Large intestine (tissue), 3 donors: ENCODE data around the gene INSIG1. TPM values are rescaled to one million over a fixed set of nuclear protein-coding genes. Genes with fewer than 3 reads are reported as not detected.

ENCODE experiments used
- DNase-seq, 2 donors: peaks; one replicate each; pipeline versions ENCODE4 v3.0.0 to v3.0.0-alpha.2; 2013
- H3K27ac ChIP-seq: one replicate; pipeline ENCODE4 v1.5.1; 2013; ENCODE audit warnings: low read length
- H3K27me3 ChIP-seq: 2 replicates; pipeline ENCODE4 v1.6.1; 2013; ENCODE audit warnings: low read length; ENCODE audit not compliant: control insufficient read depth, insufficient read depth
- H3K36me3 ChIP-seq: 2 replicates; pipeline ENCODE4 v1.6.1; 2013; ENCODE audit warnings: low read length; ENCODE audit not compliant: control insufficient read depth, insufficient read depth
- H3K4me1 ChIP-seq: one replicate; pipeline ENCODE4 v1.6.1; 2013; ENCODE audit warnings: low read length; ENCODE audit not compliant: control insufficient read depth, insufficient read depth
- H3K4me3 ChIP-seq: one replicate; pipeline ENCODE4 v1.5.1; 2013; ENCODE audit warnings: low read length
- H3K9me3 ChIP-seq: one replicate; pipeline ENCODE4 v1.6.1; 2013; ENCODE audit warnings: mild to moderate bottlenecking, low read depth, low read length, moderate library complexity; ENCODE audit not compliant: control insufficient read depth
- WGBS: methylation state at CpG from one replicate; pipeline ENCODE4 v1.1.5; 2013; ENCODE audit warnings: low lambda C conversion rate; ENCODE audit not compliant: insufficient coverage; 5-methylcytosine and 5-hydroxymethylcytosine counted together
- polyA plus RNA-seq: library from polyadenylated mRNA; unstranded; fragments of 120-200 nt; gene quantifications from one replicate; pipeline ENCODE4 v1.2.1, GENCODE V29; 2013

Gene INSIG1
- polyA plus RNA-seq, 1 donor = 27.6 TPM

DNA sequence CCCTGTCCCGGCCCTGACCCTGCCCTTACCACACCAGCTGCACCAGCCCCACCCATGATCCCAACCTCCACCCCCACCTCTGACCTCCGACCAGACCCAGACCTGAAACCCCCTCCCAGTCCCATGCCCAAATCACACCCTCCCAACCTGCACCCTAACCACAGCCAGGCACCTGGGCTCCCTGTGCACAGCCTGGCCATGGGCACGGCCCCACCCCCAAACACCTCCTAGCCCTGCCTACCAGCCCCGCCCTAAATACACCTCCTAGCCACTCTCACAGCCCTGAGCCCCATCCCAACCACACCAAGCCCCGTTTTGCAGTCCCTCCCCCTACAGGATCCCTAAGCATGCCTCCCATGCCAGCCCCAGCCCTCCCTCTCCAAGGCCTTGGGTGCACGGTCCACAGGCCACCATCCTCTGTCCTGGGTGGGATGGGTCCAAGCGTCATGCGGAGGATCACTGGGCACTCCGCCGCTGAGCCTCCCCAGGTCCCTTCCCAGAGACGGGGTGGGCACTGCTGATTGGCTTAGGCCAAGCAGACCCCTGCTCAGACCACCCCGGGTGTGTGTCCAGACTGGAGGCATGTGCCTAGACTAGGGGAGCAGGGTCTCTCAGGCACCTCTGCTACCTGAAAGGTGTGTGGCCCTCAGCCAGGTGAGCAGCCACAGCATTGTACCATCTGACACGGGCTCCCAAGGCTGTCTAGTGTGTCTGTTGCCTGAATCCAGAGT is 30.1 kb downstream of the INSIG1 start:
- H3K36me3 ChIP-seq = no peaks in the 10 kb centered on the region
- WGBS = no CpG with 5 or more reads among the region's 13 CpGs
- no peaks in the 10 kb centered on the region for H3K9me3 ChIP-seq
- no peak for DNase-seq
- H3K4me1 ChIP-seq = no peaks in the 10 kb centered on the region
- no peak overlapping the region for H3K27ac ChIP-seq
- peaks cover 51% of the 10 kb centered on the region for H3K27me3 ChIP-seq
- H3K4me3 ChIP-seq = no peak overlapping the region

GRCh38 chr7:155329225-155329624 is 31.5 kb downstream of the INSIG1 start:
- Histone ChIP-seq H3K4me3 (no peak overlapping the region), H3K27ac (no peak overlapping the region), H3K9me3 (no peaks in the 10 kb centered on the region), H3K4me1 (no peaks in the 10 kb centered on the region), H3K36me3 (no peaks in the 10 kb centered on the region), H3K27me3 (peaks cover 44% of the 10 kb centered on the region)
- WGBS = no CpG with 5 or more reads among the region's 5 CpGs
- DNase-seq = no peak

DNA sequence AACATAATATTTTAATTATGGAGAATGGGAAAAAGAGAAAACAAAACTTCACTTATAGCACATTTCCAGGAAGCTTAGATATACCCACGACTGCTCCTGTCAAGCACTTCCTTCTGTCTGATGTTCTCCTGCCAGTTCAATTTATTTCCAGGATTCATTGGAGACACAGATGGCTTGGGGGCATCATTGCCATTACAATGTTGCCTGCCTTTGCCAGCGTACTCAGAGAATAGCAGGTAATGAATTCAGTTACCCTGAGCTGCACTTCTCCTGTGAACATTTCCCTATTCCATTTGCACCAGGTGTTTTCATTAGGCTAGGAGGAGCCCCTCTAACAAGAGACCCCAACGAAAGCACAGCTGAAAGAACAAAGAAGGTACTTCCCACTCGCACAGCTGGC is 33.7 kb downstream of the INSIG1 start:
- Histone ChIP-seq H3K9me3 (no peaks in the 10 kb centered on the region), H3K4me3 (no peak overlapping the region), H3K27ac (no peak overlapping the region), H3K27me3 (peaks cover 28% of the 10 kb centered on the region), H3K36me3 (no peaks in the 10 kb centered on the region), H3K4me1 (no peaks in the 10 kb centered on the region)
- no peak for DNase-seq
- WGBS = no CpG with 5 or more reads among the region's 4 CpGs

- Histone ChIP-seq H3K9me3 (no peaks in the 10 kb centered on the region), H3K27me3 (peaks cover 27% of the 10 kb centered on the region), H3K4me1 (no peaks in the 10 kb centered on the region), H3K4me3 (no peak overlapping the region), H3K27ac (no peak overlapping the region), H3K36me3 (no peaks in the 10 kb centered on the region)
- no peak for DNase-seq
- WGBS = 100% methylated on average over 1 of the region's 23 CpGs
These were observed 35.9 kb downstream of the INSIG1 start for GRCh38 chr7:155333346-155334234.

DNA sequence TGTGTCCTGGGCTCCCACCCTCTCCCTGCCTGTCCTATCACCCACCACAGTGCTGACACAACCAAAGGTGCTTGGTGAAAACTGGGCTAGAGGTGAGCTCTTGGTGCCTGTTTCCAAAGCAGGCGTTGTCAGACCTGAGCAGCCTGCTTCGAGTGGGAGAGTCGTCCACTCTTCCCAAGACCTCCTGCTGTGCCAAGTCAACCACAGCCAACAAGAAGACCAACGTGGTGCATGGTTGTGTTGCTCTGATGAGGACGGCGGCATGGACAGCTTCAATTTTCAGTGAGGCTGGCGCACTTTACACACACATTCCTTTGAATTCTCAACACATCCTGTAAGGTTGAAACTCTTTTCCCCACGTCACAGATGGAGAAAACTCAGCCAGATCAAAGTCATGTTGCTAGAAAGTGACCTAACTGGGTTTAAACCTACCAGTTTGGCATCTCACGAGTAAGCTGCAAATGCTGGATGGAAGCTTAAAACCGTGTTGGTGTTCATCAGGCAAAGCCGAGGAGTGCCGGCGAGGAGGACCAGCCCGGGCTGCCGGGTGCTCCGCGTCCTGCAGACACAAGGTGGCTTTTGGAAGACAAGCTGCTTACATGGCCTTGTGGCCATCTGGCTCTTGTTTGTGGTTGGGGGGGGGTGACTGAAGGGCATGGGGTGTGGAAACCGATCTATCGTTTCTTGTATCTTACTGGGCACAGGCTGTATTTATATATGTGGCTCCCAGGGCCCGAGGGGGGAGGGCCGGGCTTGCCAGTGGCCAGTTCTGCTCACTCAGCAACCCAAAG is 39.3 kb downstream of the INSIG1 start:
- Histone ChIP-seq H3K9me3 (no peaks in the 10 kb centered on the region), H3K4me1 (no peaks in the 10 kb centered on the region), H3K27me3 (peaks cover 17% of the 10 kb centered on the region), H3K36me3 (no peaks in the 10 kb centered on the region), H3K27ac (no peak overlapping the region), H3K4me3 (no peak overlapping the region)
- no peak for DNase-seq
- 80% methylated on average over 1 of the region's 21 CpGs for WGBS

DNA sequence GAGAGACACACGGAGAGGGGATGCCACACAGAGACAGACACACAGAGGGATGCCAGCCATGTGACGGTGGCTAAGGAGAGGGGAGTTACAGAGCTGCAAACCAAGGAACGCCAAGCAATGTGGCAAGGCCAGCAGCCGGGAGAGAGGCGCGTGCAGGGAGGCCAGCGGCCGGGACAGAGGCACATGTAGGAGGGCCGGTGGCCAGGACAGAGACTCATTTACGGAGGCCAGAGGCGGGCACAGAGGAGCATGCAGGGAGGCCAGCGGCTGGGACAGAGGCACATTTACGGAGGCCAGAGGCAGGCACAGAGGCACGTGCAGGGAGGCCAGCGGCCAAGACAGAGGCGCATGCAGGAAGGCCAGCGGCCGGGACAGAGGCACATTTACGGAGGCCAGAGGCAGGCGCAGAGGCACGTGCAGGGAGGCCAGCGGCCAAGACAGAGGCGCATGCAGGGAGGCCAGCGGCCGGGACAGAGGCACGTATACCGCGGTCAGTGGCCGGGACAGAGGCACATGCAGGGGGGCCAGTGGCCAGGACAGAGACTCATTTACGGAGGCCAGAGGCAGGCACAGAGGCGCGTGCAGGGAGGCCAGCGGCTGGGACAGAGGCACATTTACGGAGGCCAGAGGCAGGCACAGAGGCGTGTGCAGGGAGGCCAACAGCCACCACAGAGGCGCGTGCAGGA is 40.4 kb downstream of the INSIG1 start:
- no peaks in the 10 kb centered on the region for H3K36me3 ChIP-seq
- H3K4me1 ChIP-seq = no peaks in the 10 kb centered on the region
- no CpG with 5 or more reads among the region's 37 CpGs for WGBS
- no peaks in the 10 kb centered on the region for H3K9me3 ChIP-seq
- H3K27me3 ChIP-seq = peaks cover 7% of the 10 kb centered on the region
- no peak overlapping the region for H3K27ac ChIP-seq
- no peak for DNase-seq
- H3K4me3 ChIP-seq = no peak overlapping the region

DNA sequence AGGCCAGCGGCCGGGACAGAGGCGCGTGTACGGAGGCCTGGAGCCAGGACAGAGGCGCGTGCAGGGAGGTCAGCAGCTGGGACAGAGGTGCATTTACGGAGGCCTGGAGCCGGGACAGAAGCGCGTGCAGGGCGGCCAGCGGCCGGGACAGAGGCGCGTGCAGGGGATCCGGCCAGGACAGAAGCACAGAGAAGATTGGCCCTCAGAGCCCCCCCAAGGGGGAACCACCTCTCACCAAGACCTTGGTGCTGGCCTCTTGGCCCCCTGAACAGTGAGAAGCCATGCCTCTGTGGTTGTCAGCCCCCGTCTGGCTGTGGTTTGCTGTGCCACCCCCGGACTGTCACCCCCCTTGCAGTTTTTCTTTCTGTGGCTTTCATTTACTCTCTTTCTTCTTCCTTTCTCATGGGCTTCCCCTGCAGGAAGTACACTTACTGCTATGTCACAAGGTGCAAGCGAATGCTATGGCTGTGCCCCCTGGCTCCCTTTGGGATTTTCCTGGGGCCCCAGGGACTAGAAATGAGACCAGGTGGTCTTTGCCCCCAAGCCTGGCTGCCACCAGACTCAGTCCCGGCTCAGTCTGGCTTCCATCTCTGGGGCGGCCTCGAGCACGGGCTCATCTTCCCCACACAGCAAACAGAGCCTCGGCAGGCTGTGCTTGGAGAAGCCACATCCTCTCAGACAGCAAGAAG is 41.1 kb downstream of the INSIG1 start:
- Histone ChIP-seq H3K4me1 (no peaks in the 10 kb centered on the region), H3K27me3 (peaks cover 11% of the 10 kb centered on the region), H3K4me3 (no peak overlapping the region), H3K9me3 (no peaks in the 10 kb centered on the region), H3K27ac (no peak overlapping the region), H3K36me3 (no peaks in the 10 kb centered on the region)
- no peak for DNase-seq
- no CpG with 5 or more reads among the region's 25 CpGs for WGBS

DNA sequence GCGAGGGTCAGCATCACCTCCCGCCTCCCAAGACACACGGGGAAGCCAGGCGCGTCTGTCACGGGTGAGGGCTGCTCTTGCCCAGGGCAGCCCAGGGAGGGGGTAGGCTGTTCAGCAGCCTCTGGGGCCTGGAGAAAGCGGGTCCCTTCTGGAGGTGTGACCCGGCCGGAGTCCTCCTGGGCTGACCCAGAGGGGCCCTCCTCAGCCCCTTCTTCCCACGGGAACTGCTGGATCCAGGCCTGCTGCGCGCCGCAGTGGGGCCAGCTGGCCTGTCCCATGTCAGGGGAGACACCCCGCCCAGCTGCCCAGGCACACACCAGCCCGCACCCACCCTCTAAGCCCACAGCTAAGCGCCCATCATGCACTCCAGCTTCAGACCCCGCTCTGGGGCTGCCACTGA is 41.8 kb downstream of the INSIG1 start:
- peaks cover 3% of the 10 kb centered on the region for H3K9me3 ChIP-seq
- no peak overlapping the region for H3K27ac ChIP-seq
- WGBS = no CpG with 5 or more reads among the region's 17 CpGs
- H3K4me3 ChIP-seq = no peak overlapping the region
- peaks cover 14% of the 10 kb centered on the region for H3K27me3 ChIP-seq
- DNase-seq = no peak
- no peaks in the 10 kb centered on the region for H3K4me1 ChIP-seq
- H3K36me3 ChIP-seq = no peaks in the 10 kb centered on the region

DNA sequence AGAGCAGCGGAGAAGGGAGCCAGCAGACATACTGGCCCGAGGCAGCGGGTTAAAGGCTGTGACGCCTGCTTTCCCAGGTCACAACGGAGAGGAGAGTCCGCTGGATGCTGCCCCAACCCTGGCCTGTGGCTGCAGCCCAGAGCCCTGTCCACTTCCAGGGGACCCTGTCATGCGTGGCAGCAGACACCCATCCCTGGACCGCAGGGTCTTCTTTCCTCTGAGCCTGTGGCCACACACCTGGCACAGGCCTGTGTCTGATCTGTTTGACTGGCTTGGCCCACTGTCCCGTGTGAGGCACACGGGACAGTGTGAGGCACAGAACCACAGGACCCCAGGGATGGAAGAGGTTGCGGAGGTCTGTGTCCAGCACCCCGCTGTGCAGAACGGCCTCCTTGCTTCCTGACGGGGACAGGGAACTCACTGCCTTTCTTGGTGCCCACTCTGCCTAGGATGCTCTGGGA is 42.4 kb downstream of the INSIG1 start:
- Histone ChIP-seq H3K9me3 (peaks cover 5% of the 10 kb centered on the region), H3K36me3 (no peaks in the 10 kb centered on the region), H3K4me3 (no peak overlapping the region), H3K27me3 (peaks cover 16% of the 10 kb centered on the region), H3K4me1 (peaks cover 2% of the 10 kb centered on the region), H3K27ac (no peak overlapping the region)
- DNase-seq = no peak
- WGBS = no CpG with 5 or more reads among the region's 14 CpGs
